ENCODE results near the gene UROS.

DNA sequence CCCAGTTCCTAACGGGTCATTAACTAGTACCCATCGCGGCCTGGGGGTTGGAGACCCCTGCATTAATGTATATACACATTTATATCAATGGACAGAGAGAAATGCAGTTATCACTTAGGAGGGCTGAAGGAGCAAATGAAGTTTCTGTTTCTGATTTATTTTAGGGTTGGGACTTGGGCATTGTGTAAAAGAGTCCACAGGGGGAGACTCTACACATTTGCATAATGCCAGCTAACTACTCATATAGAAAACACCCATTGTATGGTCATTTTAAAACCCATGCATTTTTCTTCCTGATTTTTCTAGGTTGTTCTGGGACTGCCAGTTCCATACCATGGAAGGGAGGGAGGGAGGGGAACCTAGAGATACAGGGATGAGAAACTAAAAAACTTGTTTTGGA lies 23.8 kb upstream of the UROS start:
- TF ChIP-seq CTCF (IDR thresholded peaks at IDR 0.05; ENCODE audit: borderline replicate concordance, extremely low read depth, low read length, poor library complexity, severe bottlenecking) (no peak), EZH2 (IDR thresholded peaks at IDR 0.05; ENCODE audit: borderline replicate concordance, low read depth, low read length, severe bottlenecking) (no peak)
